ENCODE measurements around the gene CCNDBP1.
"Not testable (repeated sequence)": the region's sequence is repeated elsewhere in the genome, so short reads cannot be mapped to it uniquely, and the experiment has no call there.

The CCNDBP1 gene

GRCh38 chr15:43193710-43194109 is 8.5 kb downstream of the CCNDBP1 start:
- DNase-seq: no peak

GRCh38 chr15:43194795-43195194 is 9.6 kb downstream of the CCNDBP1 start:
- no peak for DNase-seq

GRCh38 chr15:43196760-43197548 is 11.8 kb downstream of the CCNDBP1 start:
- no peak for DNase-seq

- not testable (repeated sequence) for DNase-seq
Observed at GRCh38 chr15:43197773-43198172, 12.6 kb downstream of the CCNDBP1 start.

GRCh38 chr15:43198556-43198955 is 13.4 kb downstream of the CCNDBP1 start:
- DNase-seq: not testable (repeated sequence)

GRCh38 chr15:43198992-43199391 is 13.8 kb downstream of the CCNDBP1 start:
- no peak for DNase-seq

- DNase-seq: no peak
Observed at GRCh38 chr15:43199945-43200488, 14.8 kb downstream of the CCNDBP1 start.

- peak; percentile 68 for DNase-seq
Observed at GRCh38 chr15:43204016-43204901, 19.1 kb downstream of the CCNDBP1 start.

GRCh38 chr15:43206054-43206453 is 20.9 kb downstream of the CCNDBP1 start:
- no peak for DNase-seq

GRCh38 chr15:43207024-43207423 is 21.8 kb downstream of the CCNDBP1 start:
- DNase-seq: no peak

GRCh38 chr15:43208052-43209002 is 23.1 kb downstream of the CCNDBP1 start:
- no peak for DNase-seq

GRCh38 chr15:43209059-43209824 is 24.0 kb downstream of the CCNDBP1 start:
- no peak for DNase-seq

GRCh38 chr15:43210172-43210745 is 25.1 kb downstream of the CCNDBP1 start:
- DNase-seq: no peak

- DNase-seq: no peak
Observed at GRCh38 chr15:43210807-43211206, 25.6 kb downstream of the CCNDBP1 start.

GRCh38 chr15:43211224-43211735 is 26.1 kb downstream of the CCNDBP1 start:
- no peak for DNase-seq

- no peak for DNase-seq
Observed at GRCh38 chr15:43212299-43212698, 27.1 kb downstream of the CCNDBP1 start.

GRCh38 chr15:43212951-43213350 is 27.7 kb downstream of the CCNDBP1 start:
- no peak for DNase-seq

- no peak for DNase-seq
Observed at GRCh38 chr15:43213466-43213865, 28.3 kb downstream of the CCNDBP1 start.

GRCh38 chr15:43214169-43214568 is 29.0 kb downstream of the CCNDBP1 start:
- DNase-seq: no peak

GRCh38 chr15:43214592-43215295 is 29.5 kb downstream of the CCNDBP1 start:
- no peak for DNase-seq
